SK-N-SH (cell line): ENCODE measurements around the gene CTNNA3. TPM values are rescaled to one million over a fixed set of nuclear protein-coding genes. Genes with fewer than 3 reads are reported as not detected.

Source experiments
- CTCF ChIA-PET: fragments of 300-600, 350-600 bp; formaldehyde crosslinking; extraction: SDS; loops from one replicate; lab custom pipeline; 2021; lab: Yijun Ruan, JAX
- POLR2A ChIA-PET: fragments of 350-600 bp; sonication (Branson Sonifier 250); formaldehyde crosslinking; extraction: SDS; loops from one replicate; lab custom pipeline; 2020; ENCODE audit warnings: antibody characterized with exemption, inconsistent platforms; lab: Yijun Ruan, JAX
- DNase-seq: peaks from one replicate; pipeline ENCODE4 v3.0.0; 2012
- H2AFZ ChIP-seq: fragments of 200-600 bp; sonication (generic); 2 replicates; pipeline ENCODE4 v1.8.1; 2016; ENCODE audit warnings: antibody characterized with exemption, mild to moderate bottlenecking, low read depth
- H3F3A ChIP-seq: fragments of 200-600 bp; sonication (generic); replicated peaks from 2 replicates; pipeline ENCODE3; 2016; ENCODE audit warnings: antibody characterized with exemption, mild to moderate bottlenecking; ENCODE audit not compliant: insufficient read depth
- H3K27ac ChIP-seq, 2 experiments: fragments of 200-500 bp in 1 of 2; fragments of 200-600 bp in 1 of 2; sonication (Bioruptor generic) in 1 of 2; sonication (generic), shearing (Covaris generic) in 1 of 2; 2 replicates each; pipeline versions ENCODE4 v1.5.1 to v1.6.1; 2014 to 2016; ENCODE audit warnings: low read depth in 2 of 2, inconsistent platforms in 1 of 2, low read length in 1 of 2, mild to moderate bottlenecking in 1 of 2, mixed read lengths in 1 of 2
- H3K27me3 ChIP-seq: fragments of 200-600 bp; sonication (generic), shearing (Covaris generic); 2 replicates; pipeline ENCODE4 v1.6.1; 2016; ENCODE audit warnings: mixed run types; ENCODE audit not compliant: insufficient read depth
- H3K36me3 ChIP-seq, 2 experiments: fragments of 200-500 bp in 1 of 2; fragments of 200-600 bp in 1 of 2; sonication (Bioruptor generic) in 1 of 2; sonication (generic) in 1 of 2; replicated peaks in 1 of 2; 2 replicates each; pipeline versions ENCODE3 to v1.5.1; 2014 to 2016; ENCODE audit warnings: low read length in 1 of 2, mild to moderate bottlenecking in 1 of 2; ENCODE audit not compliant: insufficient read depth in 2 of 2, control insufficient read depth in 1 of 2
- H3K4me1 ChIP-seq, 2 experiments: fragments of 200-500 bp in 1 of 2; fragments of 200-600 bp in 1 of 2; sonication (Bioruptor generic) in 1 of 2; sonication (generic), shearing (Covaris generic) in 1 of 2; 2 replicates each; pipeline versions ENCODE4 v1.5.1 to v1.6.1; 2014 to 2016; ENCODE audit warnings: low read depth in 1 of 2, low read length in 1 of 2, mixed run types in 1 of 2; ENCODE audit not compliant: insufficient read depth in 2 of 2, control insufficient read depth in 1 of 2
- H3K4me2 ChIP-seq: fragments of 200-600 bp; sonication (generic), shearing (Covaris generic); 2 replicates; pipeline ENCODE4 v1.6.1; 2017; ENCODE audit warnings: mixed run types
- H3K4me3 ChIP-seq, 2 experiments: fragments of 200-500 bp in 1 of 2; fragments of 200-600 bp in 1 of 2; sonication (Bioruptor generic) in 1 of 2; sonication (generic), shearing (Covaris generic) in 1 of 2; 2 replicates each; pipeline versions ENCODE4 v1.5.1 to v1.8.1; 2014 to 2016; ENCODE audit warnings: low read depth in 2 of 2, inconsistent platforms in 1 of 2, low read length in 1 of 2, mild to moderate bottlenecking in 1 of 2, mixed read lengths in 1 of 2, moderate library complexity in 1 of 2
- H3K79me2 ChIP-seq: fragments of 200-600 bp; sonication (generic); 2 replicates; pipeline ENCODE4 v1.8.1; 2017; ENCODE audit warnings: mild to moderate bottlenecking; ENCODE audit not compliant: insufficient read depth
- H3K9ac ChIP-seq: fragments of 200-600 bp; sonication (generic); 2 replicates; pipeline ENCODE4 v1.6.1; 2017; ENCODE audit warnings: mixed run types
- H3K9me2 ChIP-seq: fragments of 200-600 bp; sonication (generic); 2 replicates; pipeline ENCODE4 v1.6.1; 2017; ENCODE audit warnings: mixed run types
- H3K9me3 ChIP-seq: fragments of 200-600 bp; sonication (generic); 2 replicates; pipeline ENCODE4 v1.6.1; 2017; ENCODE audit warnings: mixed run types, mild to moderate bottlenecking, moderate library complexity
- H4K20me1 ChIP-seq: fragments of 200-600 bp; sonication (generic); 2 replicates; pipeline ENCODE4 v1.6.1; 2017; ENCODE audit warnings: mild to moderate bottlenecking, mixed run types; ENCODE audit not compliant: insufficient read depth
- CHD2 ChIP-seq: fragments of 150-350 bp; IDR thresholded peaks from 2 replicates; pipeline ENCODE4 v1.6.1; 2018; ENCODE audit warnings: low read length; ENCODE audit not compliant: partially characterized antibody
- EZH2phosphoT487 ChIP-seq: fragments of 200-600 bp; sonication (generic); IDR thresholded peaks from 2 replicates; pipeline ENCODE4 v1.6.1; 2017; ENCODE audit warnings: low read depth, mixed run types, mild to moderate bottlenecking, antibody characterized with exemption, moderate library complexity, borderline replicate concordance
- GATA2 ChIP-seq: sonication (generic); formaldehyde crosslinking; IDR thresholded peaks from 2 replicates; pipeline ENCODE4 v1.5.0; 2020; ENCODE audit warnings: mild to moderate bottlenecking, missing genetic modification reagents
- IRF3 ChIP-seq: fragments of 150-350 bp; IDR thresholded peaks from 2 replicates; pipeline ENCODE4 v1.6.1; 2016; ENCODE audit warnings: mild to moderate bottlenecking, low read depth, low read length
- MAX ChIP-seq: IDR thresholded peaks from 2 replicates; pipeline ENCODE4 v1.4.0; 2012; ENCODE audit warnings: low read depth
- MEF2A ChIP-seq: IDR thresholded peaks from 2 replicates; pipeline ENCODE4 v1.4.0; 2012; ENCODE audit warnings: low read depth, borderline replicate concordance
- MXI1 ChIP-seq: IDR thresholded peaks from 2 replicates; pipeline ENCODE4 v1.6.1; 2012; ENCODE audit warnings: mild to moderate bottlenecking, low read depth, low read length, improper control_type of control experiment
- RAD21 ChIP-seq: IDR thresholded peaks from 2 replicates; pipeline ENCODE4 v1.6.1; 2012; ENCODE audit warnings: mild to moderate bottlenecking, low read length
- RFX5 ChIP-seq: IDR thresholded peaks from 2 replicates; pipeline ENCODE4 v1.6.1; 2012; ENCODE audit warnings: mild to moderate bottlenecking, improper control_type of control experiment, low read length
- SIN3A ChIP-seq: IDR thresholded peaks from 2 replicates; pipeline ENCODE4 v1.6.1; 2012; ENCODE audit warnings: low read depth, mild to moderate bottlenecking, low read length, moderate library complexity, borderline replicate concordance
- SMC3 ChIP-seq: IDR thresholded peaks from 2 replicates; pipeline ENCODE4 v1.6.1; 2012; ENCODE audit warnings: low read depth, low read length, improper control_type of control experiment
- TAF1 ChIP-seq: IDR thresholded peaks from 2 replicates; pipeline ENCODE4 v1.6.1; 2012; ENCODE audit warnings: low read depth, mild to moderate bottlenecking, low read length, moderate library complexity, borderline replicate concordance
- TCF12 ChIP-seq: IDR thresholded peaks from 2 replicates; pipeline ENCODE4 v1.4.0; 2012
- ZBTB33 ChIP-seq: IDR thresholded peaks from 2 replicates; pipeline ENCODE4 v1.4.0; 2012; ENCODE audit warnings: low read depth, borderline replicate concordance
- WGBS: methylation state at CpG from one replicate; pipeline ENCODE4 v1.1.6; 2017; ENCODE audit warnings: low lambda C conversion rate; 5-methylcytosine and 5-hydroxymethylcytosine counted together
- polyA plus RNA-seq, 3 experiments: library from polyadenylated mRNA; depleted of rRNA; stranded (reverse); fragments of >200 nt; gene quantifications; 2 replicates each; pipeline ENCODE4 v1.2.3, GENCODE V29; 2012

Gene CTNNA3
- polyA plus RNA-seq, 1 of the 3 experiments (the other 2 are of a cell fraction) = not detected

- no peak overlapping the region for H3K4me2 ChIP-seq
- H2AFZ ChIP-seq = no peak overlapping the region
- no peaks in the 10 kb centered on the region for H3K9me2 ChIP-seq
- H3K27ac ChIP-seq = no peak overlapping the region
- H3F3A ChIP-seq = no peaks in the 10 kb centered on the region
- TF ChIP-seq RFX5 = no peak
- TF ChIP-seq MAX = no peak
- no peak for TF ChIP-seq CHD2
- no peak for TF ChIP-seq IRF3
- TF ChIP-seq TCF12 = no peak
- no peak for TF ChIP-seq MEF2A
- TF ChIP-seq TAF1 = no peak
- no peak for TF ChIP-seq ZBTB33
- TF ChIP-seq RAD21 = no peak
- POLR2A ChIA-PET = no interaction called here
- no peak overlapping the region for H3K4me3 ChIP-seq
- no peaks in the 10 kb centered on the region for H3K36me3 ChIP-seq
- no peak overlapping the region for H3K9ac ChIP-seq
- 7% methylated on average over 2 of the region's 2 CpGs for WGBS
- no peaks in the 10 kb centered on the region for H3K9me3 ChIP-seq
- DNase-seq = no peak
- CTCF ChIA-PET = no interaction called here
- H3K27me3 ChIP-seq = no peaks in the 10 kb centered on the region
- no peaks in the 10 kb centered on the region for H3K4me1 ChIP-seq
- no peaks in the 10 kb centered on the region for H3K79me2 ChIP-seq
- H4K20me1 ChIP-seq = no peaks in the 10 kb centered on the region
Measured at GRCh38 chr10:66151346-66151745, 1544.6 kb downstream of the CTNNA3 start.

- H3K9me3 ChIP-seq = no peaks in the 10 kb centered on the region
- H3K36me3 ChIP-seq = no peaks in the 10 kb centered on the region
- H3K9me2 ChIP-seq = no peaks in the 10 kb centered on the region
- no peaks in the 10 kb centered on the region for H3K79me2 ChIP-seq
- no peaks in the 10 kb centered on the region for H4K20me1 ChIP-seq
- TF ChIP-seq GATA2 (CRISPR knock-in tag) (no peak), MXI1 (no peak), SMC3 (no peak), SIN3A (no peak), EZH2phosphoT487 (no peak)
- H3K4me2 ChIP-seq = no peak overlapping the region
- WGBS = 11% methylated on average over 3 of the region's 3 CpGs
- no peak for DNase-seq
- no peaks in the 10 kb centered on the region for H3F3A ChIP-seq
- no peaks in the 10 kb centered on the region for H3K4me1 ChIP-seq
- H3K27me3 ChIP-seq = no peaks in the 10 kb centered on the region
- no peak overlapping the region for H3K9ac ChIP-seq
- ChIA-PET CTCF (no interaction called here), POLR2A (no interaction called here)
- no peak overlapping the region for H3K27ac ChIP-seq
- no peak overlapping the region for H2AFZ ChIP-seq
- H3K4me3 ChIP-seq = no peak overlapping the region
Measured at GRCh38 chr10:66148312-66148711, 1547.7 kb downstream of the CTNNA3 start.
